K562 (cell line): ENCODE measurements around the gene TCF3. TPM values are rescaled to one million over a fixed set of nuclear protein-coding genes. Genes with fewer than 3 reads are reported as not detected.

ENCODE experiments used
- CBFA2T3 ChIP-seq: fragments of 450-650 bp; IDR thresholded peaks from 2 replicates; pipeline ENCODE4 v1.6.1; 2017
- CREB1 ChIP-seq, 2 experiments: sonication (generic) in 1 of 2; formaldehyde crosslinking in 1 of 2; IDR thresholded peaks; 2 replicates each; pipeline versions ENCODE4 v1.6.1 to v1.8.0; 2012 to 2022; ENCODE audit warnings: inconsistent platforms in 1 of 2, mild to moderate bottlenecking in 1 of 2, missing genetic modification reagents in 1 of 2, moderate library complexity in 1 of 2
- CTBP1 ChIP-seq: fragments of 450-650 bp; IDR thresholded peaks from 2 replicates; pipeline ENCODE4 v1.6.1; 2016; ENCODE audit warnings: borderline replicate concordance
- EHMT2 ChIP-seq: fragments of 450-650 bp; IDR thresholded peaks from 2 replicates; pipeline ENCODE4 v1.6.1; 2018; ENCODE audit warnings: antibody characterized with exemption
- EWSR1 ChIP-seq: fragments of 450-650 bp; IDR thresholded peaks from 2 replicates; pipeline ENCODE4 v1.6.1; 2018; ENCODE audit warnings: borderline replicate concordance, mild to moderate bottlenecking, low read depth, moderate library complexity; ENCODE audit not compliant: partially characterized antibody
- HOXB6 ChIP-seq: fragments of 250-450 bp; sonication (Bioruptor Pico); IDR thresholded peaks from 2 replicates; pipeline ENCODE4 v1.5.1; 2022; ENCODE audit warnings: mild to moderate bottlenecking, borderline replicate concordance
- NFIX ChIP-seq: fragments of 250-450 bp; sonication (Bioruptor Pico); IDR thresholded peaks from 2 replicates; pipeline ENCODE4 v1.4.0; 2020; ENCODE audit warnings: low read depth, mild to moderate bottlenecking, moderate library complexity
- NONO ChIP-seq, 2 experiments: fragments of 200-400 bp in 1 of 2; fragments of 450-650 bp in 1 of 2; formaldehyde crosslinking in 1 of 2; IDR thresholded peaks; 2 replicates each; pipeline ENCODE4 v1.6.1; 2017; ENCODE audit warnings: low read depth in 2 of 2, mild to moderate bottlenecking in 2 of 2, moderate library complexity in 2 of 2, low read length in 1 of 2
- RREB1 ChIP-seq: fragments of 250-450 bp; sonication (Bioruptor Pico); IDR thresholded peaks from 2 replicates; pipeline ENCODE4 v1.4.0; 2020
- SMARCA4 ChIP-seq: fragments of 450-650 bp; IDR thresholded peaks from 2 replicates; pipeline ENCODE4 v1.6.1; 2016
- TBL1XR1 ChIP-seq, 2 experiments: IDR thresholded peaks; 2 replicates each; pipeline ENCODE4 v1.6.1; 2012; ENCODE audit warnings: improper control_type of control experiment in 2 of 2, low read length in 2 of 2, mild to moderate bottlenecking in 1 of 2
- ZBTB1 ChIP-seq: sonication (generic); formaldehyde crosslinking; IDR thresholded peaks from 2 replicates; pipeline ENCODE4 v1.8.1; 2023; ENCODE audit warnings: missing genetic modification reagents, low read depth, mild to moderate bottlenecking, borderline replicate concordance
- ZNF124 ChIP-seq: sonication (generic); formaldehyde crosslinking; IDR thresholded peaks from 2 replicates; pipeline ENCODE4 v1.8.1; 2022; ENCODE audit warnings: missing genetic modification reagents
- ZNF431 ChIP-seq: sonication (generic); formaldehyde crosslinking; IDR thresholded peaks from 2 replicates; pipeline ENCODE4 v1.8.0; 2022; ENCODE audit warnings: mild to moderate bottlenecking, missing genetic modification reagents
- ZNF76 ChIP-seq: fragments of 250-450 bp; sonication (Bioruptor Pico); IDR thresholded peaks from 2 replicates; pipeline ENCODE4 v1.4.0; 2020; ENCODE audit warnings: mild to moderate bottlenecking, moderate library complexity, borderline replicate concordance
- polyA plus RNA-seq, 8 experiments: library from polyadenylated mRNA; depleted of rRNA in 4 of 8; stranded (reverse) in 5 of 8; unstranded in 3 of 8; fragments of >200 nt; fragmentation: Nextera tagmentation in 2 of 8; fragmentation: Illumina TruSeq in 1 of 8; extraction: Ambion mirVana in 2 of 8; extraction: Trizol in 1 of 8; gene quantifications; 2 replicates each; pipeline versions ENCODE4 v1.2.1 to v1.2.3, GENCODE V29; 2011 to 2014; ENCODE audit warnings: inconsistent platforms in 1 of 8, missing spikeins in 1 of 8
- total RNA-seq, 7 experiments: library from RNA; depleted of rRNA in 6 of 7; stranded (reverse); fragments of >200 nt in 6 of 7; fragmentation: Illumina TruSeq in 2 of 7; extraction: Trizol in 2 of 7; gene quantifications; 2 replicates each; pipeline versions ENCODE4 v1.2.1 to v1.2.3, GENCODE V29; 2011 to 2021; ENCODE audit warnings: low replicate concordance in 1 of 7
- TF ChIP-seq, protein P1 (sequence below): IDR thresholded peaks from 2 replicates; pipeline ENCODE4 v1.6.1; 2011; ENCODE audit not compliant: insufficient read length; ENCODE audit errors: extremely low read depth

TCF3 gene
- total and polyA plus RNA-seq, 9 of the 15 experiments (the other 6 are each of a cell fraction or from before 2014, with no cell fraction given), result 5.6 to 259 (median 84.0) TPM

GRCh38 chr19:1568320-1569019 lies 83.9 kb downstream of the TCF3 start, which contains the start of gene MEX3D (continued):
- TF ChIP-seq RREB1 (CRISPR knock-in tag) (no peak), SMARCA4 (no peak), CTBP1 (peak; percentile 50; the same call in 1 of the 2 replicates), ZNF124 (CRISPR knock-in tag) (no peak), EHMT2 (no peak), NONO (IDR thresholded peaks at IDR 0.05; ENCODE audit: low read depth in 2 of 2, low read length in 1 of 2) (no peak), ZNF431 (CRISPR knock-in tag) (no peak), ZBTB1 (CRISPR knock-in tag) (peak; percentile 75), CBFA2T3 (no peak), TBL1XR1 (IDR thresholded peaks at IDR 0.05; ENCODE audit: low read length in 2 of 2) (no peak), CREB1 (IDR thresholded peaks at IDR 0.05) (no peak), CREB1 (CRISPR knock-in tag; IDR thresholded peaks at IDR 0.05) (0 out of 2 replicates have a peak, but pooled peaks have one; percentile 30), NFIX (CRISPR knock-in tag) (no peak), ZNF76 (CRISPR knock-in tag) (no peak), HOXB6 (no peak), EWSR1 (no peak)
- TF ChIP-seq, protein P1, sequence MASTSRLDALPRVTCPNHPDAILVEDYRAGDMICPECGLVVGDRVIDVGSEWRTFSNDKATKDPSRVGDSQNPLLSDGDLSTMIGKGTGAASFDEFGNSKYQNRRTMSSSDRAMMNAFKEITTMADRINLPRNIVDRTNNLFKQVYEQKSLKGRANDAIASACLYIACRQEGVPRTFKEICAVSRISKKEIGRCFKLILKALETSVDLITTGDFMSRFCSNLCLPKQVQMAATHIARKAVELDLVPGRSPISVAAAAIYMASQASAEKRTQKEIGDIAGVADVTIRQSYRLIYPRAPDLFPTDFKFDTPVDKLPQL, result no peak
